Mammary epithelial cell (primary cell): ENCODE measurements around the gene RTN4RL1.

Experiments
- EZH2 ChIP-seq: IDR thresholded peaks from 2 replicates; pipeline ENCODE4 v1.6.1; 2012; ENCODE audit warnings: low read length, inconsistent platforms, borderline replicate concordance
- TF ChIP-seq, protein P1 (sequence below), 2 donors: IDR thresholded peaks in 1 of 2; conservative IDR thresholded peaks in 1 of 2; 2 replicates each; pipeline ENCODE4 v1.5.1; 2011 to 2012; ENCODE audit warnings: inconsistent platforms in 2 of 2, low read length in 2 of 2, mild to moderate bottlenecking in 2 of 2, control low read depth in 1 of 2, low read depth in 1 of 2; ENCODE audit not compliant: insufficient read depth in 1 of 2; ENCODE audit errors: extremely low read depth in 1 of 2

DNA sequence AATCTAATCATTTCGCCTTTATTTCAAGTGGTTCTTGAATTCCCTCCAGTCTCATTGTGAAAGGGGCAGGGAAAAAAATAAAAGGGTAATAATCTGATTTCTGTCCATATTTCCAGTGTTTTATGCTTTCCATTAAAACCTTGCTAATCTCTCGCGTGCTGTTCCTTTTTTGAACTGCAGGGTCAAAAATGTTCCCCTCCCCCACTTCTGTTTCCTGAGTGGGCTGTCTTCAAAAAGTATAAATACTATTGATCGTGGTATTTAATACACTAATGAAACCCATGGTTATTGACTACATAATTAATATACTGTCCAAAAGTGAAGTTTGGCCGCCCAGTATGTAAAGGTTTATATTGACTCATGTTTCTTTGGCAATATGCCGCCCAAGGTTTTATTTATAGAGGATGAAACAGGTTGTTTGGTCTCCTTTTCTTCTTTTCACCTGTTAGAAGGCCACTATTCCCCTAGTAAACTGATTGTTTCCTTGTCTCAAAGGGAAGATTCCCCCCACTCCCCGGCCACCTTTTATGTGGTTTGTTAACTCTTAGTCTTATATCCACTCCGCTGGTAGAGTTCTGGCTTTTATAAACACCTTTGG lies 125.6 kb downstream of the RTN4RL1 start:
- TF ChIP-seq, protein P1, sequence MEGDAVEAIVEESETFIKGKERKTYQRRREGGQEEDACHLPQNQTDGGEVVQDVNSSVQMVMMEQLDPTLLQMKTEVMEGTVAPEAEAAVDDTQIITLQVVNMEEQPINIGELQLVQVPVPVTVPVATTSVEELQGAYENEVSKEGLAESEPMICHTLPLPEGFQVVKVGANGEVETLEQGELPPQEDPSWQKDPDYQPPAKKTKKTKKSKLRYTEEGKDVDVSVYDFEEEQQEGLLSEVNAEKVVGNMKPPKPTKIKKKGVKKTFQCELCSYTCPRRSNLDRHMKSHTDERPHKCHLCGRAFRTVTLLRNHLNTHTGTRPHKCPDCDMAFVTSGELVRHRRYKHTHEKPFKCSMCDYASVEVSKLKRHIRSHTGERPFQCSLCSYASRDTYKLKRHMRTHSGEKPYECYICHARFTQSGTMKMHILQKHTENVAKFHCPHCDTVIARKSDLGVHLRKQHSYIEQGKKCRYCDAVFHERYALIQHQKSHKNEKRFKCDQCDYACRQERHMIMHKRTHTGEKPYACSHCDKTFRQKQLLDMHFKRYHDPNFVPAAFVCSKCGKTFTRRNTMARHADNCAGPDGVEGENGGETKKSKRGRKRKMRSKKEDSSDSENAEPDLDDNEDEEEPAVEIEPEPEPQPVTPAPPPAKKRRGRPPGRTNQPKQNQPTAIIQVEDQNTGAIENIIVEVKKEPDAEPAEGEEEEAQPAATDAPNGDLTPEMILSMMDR (conservative IDR thresholded peaks at IDR 0.05 in 1 of 2, IDR thresholded peaks at IDR 0.05 in 1 of 2; ENCODE audit: extremely low read depth in 1 of 2, insufficient read depth in 1 of 2, low read depth in 1 of 2, low read length in 2 of 2) = peak in 1 of 2 donors; percentile 26
- TF ChIP-seq EZH2 = no peak
